K562 (cell line): ENCODE measurements around the gene FERMT3. TPM values are rescaled to one million over a fixed set of nuclear protein-coding genes. Genes with fewer than 3 reads are reported as not detected.

Experiments
- ATAC-seq: fragments of 200-7000 bp; cut with Tn5 transposase; 3 replicates; pipeline ENCODE4 v1.9.1; 2020; ENCODE audit warnings: moderate library complexity
- BruUV-seq: library from RNA; stranded (reverse); fragments of 400-500 nt; replicated peaks from 2 replicates; lab custom pipeline; 2021; lab: Mats Ljungman, UMichigan
- CTCF ChIA-PET: fragments of 300-600 bp; formaldehyde crosslinking; extraction: SDS; loops from one replicate; lab custom pipeline; 2021; ENCODE audit warnings: low intra/inter-chr PET ratio; lab: Yijun Ruan, JAX
- POLR2A ChIA-PET: fragments of 300-600, 350-650 bp; sonication (Branson Sonifier 250); formaldehyde crosslinking; extraction: SDS; loops from one replicate; lab custom pipeline; 2021; ENCODE audit warnings: antibody characterized with exemption, inconsistent platforms; lab: Yijun Ruan, JAX
- DNase-seq, 4 experiments: peaks; one replicate each; pipeline versions ENCODE4 v3.0.0 to v3.0.0-alpha.2; 2011 to 2018; ENCODE audit warnings: low spot score in 3 of 4, mixed read lengths in 3 of 4; ENCODE audit errors: extremely low read depth in 1 of 4
- FAIRE-seq: peaks from 2 replicates; lab custom pipeline; 2011; peaks lifted over from hg19 to GRCh38; lab: Jason Lieb, UNC
- H2AFZ ChIP-seq: 2 replicates; pipeline ENCODE4 v1.6.0; 2011; ENCODE audit warnings: low read depth, low read length, control low read depth, inconsistent platforms
- H3K27ac ChIP-seq: fragments of 200-600 bp; 3 replicates; pipeline ENCODE4 v1.8.0; 2011; ENCODE audit warnings: low read depth, mild to moderate bottlenecking, control low read depth, inconsistent platforms, low read length, moderate library complexity, mixed read lengths; ENCODE audit errors: extremely low read depth
- H3K27me3 ChIP-seq, 2 experiments: fragments of 300-600 bp in 1 of 2; 2 replicates in 1 of 2; 3 replicates in 1 of 2; pipeline versions ENCODE4 v1.6.0 to v1.8.0; 2011; ENCODE audit warnings: inconsistent platforms in 2 of 2, low read length in 2 of 2, mild to moderate bottlenecking in 1 of 2, mixed read lengths in 1 of 2, moderate library complexity in 1 of 2; ENCODE audit not compliant: control insufficient read depth in 2 of 2, insufficient read depth in 2 of 2
- H3K36me3 ChIP-seq: fragments of 300-600 bp; 3 replicates; pipeline ENCODE4 v1.8.0; 2011; ENCODE audit warnings: mild to moderate bottlenecking, low read length, inconsistent platforms; ENCODE audit not compliant: control insufficient read depth, insufficient read depth
- H3K4me1 ChIP-seq, 2 experiments: fragments of 200-600 bp in 1 of 2; replicated peaks in 1 of 2; 2 replicates in 1 of 2; 3 replicates in 1 of 2; pipeline versions ENCODE4 v1.5.1 to v1.8.0; 2011; ENCODE audit warnings: inconsistent platforms in 2 of 2, low read length in 2 of 2, mild to moderate bottlenecking in 1 of 2, mixed read lengths in 1 of 2, moderate library complexity in 1 of 2; ENCODE audit not compliant: control insufficient read depth in 2 of 2, insufficient read depth in 2 of 2
- H3K4me2 ChIP-seq: 2 replicates; pipeline ENCODE4 v1.6.1; 2011; ENCODE audit warnings: low read length, control low read depth, inconsistent platforms, mixed read lengths; ENCODE audit not compliant: insufficient read depth
- H3K4me3 ChIP-seq: fragments of 200-600 bp; sonication (generic), shearing (Covaris generic); 2 replicates; pipeline ENCODE4 v1.5.1; 2016; ENCODE audit warnings: control low read depth, inconsistent platforms
- H3K79me2 ChIP-seq: fragments of 200-600 bp; 3 replicates; pipeline ENCODE4 v1.8.0; 2011; ENCODE audit warnings: low read length, inconsistent platforms; ENCODE audit not compliant: control insufficient read depth, insufficient read depth
- H3K9ac ChIP-seq, 2 experiments: 2 replicates each; pipeline versions ENCODE4 v1.6.0 to v1.6.1; 2011; ENCODE audit warnings: low read depth in 2 of 2, low read length in 2 of 2, control low read depth in 1 of 2, inconsistent platforms in 1 of 2, mild to moderate bottlenecking in 1 of 2, mixed read lengths in 1 of 2; ENCODE audit not compliant: insufficient read depth in 1 of 2
- H3K9me1 ChIP-seq: one replicate; pipeline ENCODE4 v1.6.0; 2011; ENCODE audit warnings: inconsistent platforms, mild to moderate bottlenecking, low read length, moderate library complexity; ENCODE audit not compliant: control insufficient read depth, insufficient read depth
- H3K9me3 ChIP-seq: replicated peaks from 2 replicates; pipeline ENCODE4 v1.5.1; 2011; ENCODE audit warnings: low read depth, low read length, inconsistent platforms; ENCODE audit not compliant: control insufficient read depth, insufficient read depth
- H4K20me1 ChIP-seq: replicated peaks from 2 replicates; pipeline ENCODE4 v1.6.1; 2011; ENCODE audit warnings: low read length, inconsistent platforms, mixed read lengths; ENCODE audit not compliant: control insufficient read depth, insufficient read depth
- ESRRB ChIP-seq: fragments of 250-450 bp; sonication (Bioruptor Pico); IDR thresholded peaks from 2 replicates; pipeline ENCODE4 v1.5.0; 2020; ENCODE audit warnings: mild to moderate bottlenecking, moderate library complexity, borderline replicate concordance
- FIP1L1 ChIP-seq: fragments of 200-400 bp; formaldehyde crosslinking; IDR thresholded peaks from 2 replicates; pipeline ENCODE4 v1.6.1; 2018; ENCODE audit warnings: mild to moderate bottlenecking, low read depth, low read length; ENCODE audit not compliant: poor library complexity, severe bottlenecking
- KDM4B ChIP-seq, 2 experiments: fragments of 450-650 bp in 1 of 2; sonication (generic) in 1 of 2; IDR thresholded peaks; 2 replicates each; pipeline ENCODE4 v1.6.1; 2016 to 2017; ENCODE audit warnings: borderline replicate concordance in 2 of 2, antibody characterized with exemption in 1 of 2, low read depth in 1 of 2, mild to moderate bottlenecking in 1 of 2
- KDM5B ChIP-seq: fragments of 200-600 bp; sonication (generic); IDR thresholded peaks from 2 replicates; pipeline ENCODE4 v1.6.1; 2012; ENCODE audit warnings: low read depth, mild to moderate bottlenecking, moderate library complexity, low read length, control low read depth, inconsistent platforms; ENCODE audit not compliant: insufficient replicate concordance
- MNT ChIP-seq, 2 experiments: fragments of 450-650 bp; conservative IDR thresholded peaks; 2 replicates each; pipeline ENCODE4 v1.6.1; 2017; ENCODE audit warnings: mild to moderate bottlenecking in 2 of 2, moderate library complexity in 2 of 2
- NONO ChIP-seq, 2 experiments: fragments of 200-400 bp in 1 of 2; fragments of 450-650 bp in 1 of 2; formaldehyde crosslinking in 1 of 2; IDR thresholded peaks; 2 replicates each; pipeline ENCODE4 v1.6.1; 2017; ENCODE audit warnings: low read depth in 2 of 2, mild to moderate bottlenecking in 2 of 2, moderate library complexity in 2 of 2, low read length in 1 of 2
- NR4A1 ChIP-seq, 2 experiments: fragments of 250-450 bp in 1 of 2; fragments of 450-650 bp in 1 of 2; sonication (Bioruptor Pico) in 1 of 2; IDR thresholded peaks; 2 replicates each; pipeline versions ENCODE4 v1.4.0 to v1.6.1; 2016 to 2020; ENCODE audit warnings: mild to moderate bottlenecking in 2 of 2, missing compliant biosample characterization in 1 of 2, missing genetic modification characterization in 1 of 2, moderate library complexity in 1 of 2
- RBFOX2 ChIP-seq: fragments of 200-400 bp; formaldehyde crosslinking; IDR thresholded peaks from 2 replicates; pipeline ENCODE4 v1.6.1; 2017; ENCODE audit warnings: low read depth, mild to moderate bottlenecking, low read length, moderate library complexity
- RBM25 ChIP-seq: fragments of 200-400 bp; formaldehyde crosslinking; IDR thresholded peaks from 2 replicates; pipeline ENCODE4 v1.6.1; 2018; ENCODE audit warnings: low read length, low read depth, moderate library complexity; ENCODE audit not compliant: severe bottlenecking
- SAP30 ChIP-seq: fragments of 200-600 bp; sonication (generic); IDR thresholded peaks from 2 replicates; pipeline ENCODE4 v1.6.1; 2012; ENCODE audit warnings: borderline replicate concordance, low read depth, mild to moderate bottlenecking, moderate library complexity, low read length, control low read depth, inconsistent platforms; ENCODE audit not compliant: insufficient read depth, poor library complexity, severe bottlenecking
- SP1 ChIP-seq: sonication (generic); formaldehyde crosslinking; IDR thresholded peaks from 2 replicates; pipeline ENCODE4 v1.8.1; 2022; ENCODE audit warnings: mild to moderate bottlenecking, missing genetic modification reagents
- YY1 ChIP-seq, 3 experiments: IDR thresholded peaks; 2 replicates each; pipeline ENCODE4 v1.6.1; 2011; ENCODE audit warnings: low read length in 2 of 3, mild to moderate bottlenecking in 2 of 3, moderate library complexity in 2 of 3, borderline replicate concordance in 1 of 3, control low read depth in 1 of 3, low read depth in 1 of 3; ENCODE audit not compliant: insufficient read depth in 3 of 3, insufficient replicate concordance in 2 of 3, control insufficient read depth in 1 of 3, insufficient read length in 1 of 3; ENCODE audit errors: extremely low read depth in 1 of 3
- ZNF174 ChIP-seq: fragments of 250-450 bp; sonication (Bioruptor Pico); IDR thresholded peaks from 2 replicates; pipeline ENCODE4 v1.4.0; 2020; ENCODE audit warnings: mild to moderate bottlenecking
- ZNF740 ChIP-seq, 3 experiments: fragments of 200-800 bp in 1 of 3; sonication (Bioruptor generic) in 1 of 3; sonication (generic) in 1 of 3; formaldehyde crosslinking in 1 of 3; IDR thresholded peaks; 2 replicates each; pipeline versions ENCODE4 v1.6.1 to v1.8.0; 2016 to 2022; ENCODE audit warnings: mild to moderate bottlenecking in 2 of 3, missing compliant biosample characterization in 2 of 3, missing genetic modification characterization in 2 of 3, missing genetic modification reagents in 1 of 3
- WGBS: fragments of 100-300 bp; shearing (Covaris generic); methylation state at CpG from one replicate; pipeline ENCODE4 v1.1.6; 2016; ENCODE audit warnings: low coverage, mixed read lengths; ENCODE audit not compliant: insufficient coverage; ENCODE audit errors: missing lambda C conversion rate; 5-methylcytosine and 5-hydroxymethylcytosine counted together
- in situ Hi-C: fragments of 300-500 bp; cut with MboI; formaldehyde crosslinking; loops from 4 replicates; pipeline ENCODE4 v1.15.0; 2018; ENCODE audit warnings: inconsistent platforms, mixed read lengths
- intact Hi-C: fragments of 100-400 bp; cut with micrococcal nuclease; formaldehyde crosslinking; loops from 2 replicates; pipeline ENCODE4 v1.14.2; 2022
- polyA plus RNA-seq, 8 experiments: library from polyadenylated mRNA; depleted of rRNA in 4 of 8; stranded (reverse) in 5 of 8; unstranded in 3 of 8; fragments of >200 nt; fragmentation: Nextera tagmentation in 2 of 8; fragmentation: Illumina TruSeq in 1 of 8; extraction: Ambion mirVana in 2 of 8; extraction: Trizol in 1 of 8; gene quantifications; 2 replicates each; pipeline versions ENCODE4 v1.2.1 to v1.2.3, GENCODE V29; 2011 to 2014; ENCODE audit warnings: inconsistent platforms in 1 of 8, missing spikeins in 1 of 8
- total RNA-seq, 7 experiments: library from RNA; depleted of rRNA in 6 of 7; stranded (reverse); fragments of >200 nt in 6 of 7; fragmentation: Illumina TruSeq in 2 of 7; extraction: Trizol in 2 of 7; gene quantifications; 2 replicates each; pipeline versions ENCODE4 v1.2.1 to v1.2.3, GENCODE V29; 2011 to 2021; ENCODE audit warnings: low replicate concordance in 1 of 7

FERMT3 gene
- total and polyA plus RNA-seq, 9 of the 15 experiments (the other 6 are each of a cell fraction or from before 2014, with no cell fraction given), result 3.2 to 275 (median 79.7) TPM

GRCh38 chr11:64250415-64251015 lies 44.0 kb downstream of the FERMT3 start:
- H3K9me3 ChIP-seq, result no peaks in the 10 kb centered on the region
- H3K36me3 ChIP-seq, result peaks cover 32% of the 10 kb centered on the region; the same call in 2 of the 3 replicates
- in situ Hi-C loops, result no loop called here
- H3K9ac ChIP-seq, result peak overlapping the region; percentile 84 to 95; a peak in 3 of 4 replicates
- H3K9me1 ChIP-seq, result no peaks in the 10 kb centered on the region
- H3K79me2 ChIP-seq, result peaks cover 36% of the 10 kb centered on the region
- H3K4me3 ChIP-seq, result peak overlapping the region; percentile 87
- H3K27ac ChIP-seq, result peak overlapping the region; percentile 80; the same call in 1 of the 3 replicates
- FAIRE-seq, result no peak
- WGBS, result 9% methylated on average over 10 of the region's 13 CpGs
- POLR2A ChIA-PET, result interaction anchor here (0.5 to 7.8 kb wide), 6 partner anchors 9 to 1260 kb away, joined by 3 to 58 read pairs (median 3); partner anchors contain the start of gene FERMT3
- no TSS peak for BruUV-seq
- peaks cover 30 to 89% of the 10 kb centered on the region in 2 experiments for H3K4me1 ChIP-seq
- peaks cover 7% of the 10 kb centered on the region for H4K20me1 ChIP-seq
- peak overlapping the region; percentile 88 for H3K4me2 ChIP-seq
- DNase-seq, result peak in 2 of 4 experiments; percentile 69 to 75
- intact Hi-C loops, result no loop called here
- CTCF ChIA-PET, result interaction anchor here (0.7 kb wide), 1 partner anchor 50 kb away, joined by 3 read pairs; the partner anchor contains the start of gene CATSPERZ
- peak overlapping the region; percentile 94 for H2AFZ ChIP-seq
- no peaks in the 10 kb centered on the region for H3K27me3 ChIP-seq
- TF ChIP-seq RBM25, result peak; percentile 57
- no peak for TF ChIP-seq MNT (conservative IDR thresholded peaks at IDR 0.05)
- no peak for TF ChIP-seq ESRRB (CRISPR knock-in tag)
- peak in 1 of 3 experiments; percentile 14 for TF ChIP-seq YY1 (IDR thresholded peaks at IDR 0.05; ENCODE audit: borderline replicate concordance in 1 of 3, control insufficient read depth in 1 of 3, extremely low read depth in 1 of 3, insufficient read depth in 3 of 3, insufficient read length in 1 of 3, insufficient replicate concordance in 2 of 3, low read depth in 1 of 3, low read length in 2 of 3)
- TF ChIP-seq ZNF740 (CRISPR knock-in tag; IDR thresholded peaks at IDR 0.05), result 0 out of 2 replicates have a peak, but pooled peaks have one; percentile 10
- no peak for TF ChIP-seq ZNF740 (tag; IDR thresholded peaks at IDR 0.05)
- peak; percentile 14 for TF ChIP-seq FIP1L1
- TF ChIP-seq KDM4B (IDR thresholded peaks at IDR 0.05; ENCODE audit: borderline replicate concordance in 2 of 2, low read depth in 1 of 2), result peak in 1 of 2 experiments; percentile 44; a peak in 1 of 4 replicates
- TF ChIP-seq SAP30, result no peak
- TF ChIP-seq NONO (IDR thresholded peaks at IDR 0.05; ENCODE audit: low read depth in 2 of 2, low read length in 1 of 2), result peak in 1 of 2 experiments; percentile 11; a peak in 1 of 4 replicates
- no peak for TF ChIP-seq SP1 (CRISPR knock-in tag)
- TF ChIP-seq RBFOX2, result 0 out of 2 replicates have a peak, but pooled peaks have one; percentile 4
- peak; percentile 16 for TF ChIP-seq KDM5B
- no peak for TF ChIP-seq ZNF174
- no peak for TF ChIP-seq NR4A1 (CRISPR knock-in tag; IDR thresholded peaks at IDR 0.05)
- TF ChIP-seq NR4A1 (tag; IDR thresholded peaks at IDR 0.05), result 0 out of 2 replicates have a peak, but pooled peaks have one; percentile 30
- ATAC-seq, result peak; percentile 41
